Endothelial cell of umbilical vein (primary cell): Measurements from ENCODE around the gene MYLK. TPM values are rescaled to one million over a fixed set of nuclear protein-coding genes. Genes with fewer than 3 reads are reported as not detected.

ENCODE experiments used
- BruUV-seq: library from RNA; stranded (reverse); fragments of 400-500 nt; replicated peaks from 2 replicates; lab custom pipeline; 2021; lab: Mats Ljungman, UMichigan
- CTCF ChIA-PET: fragments of 300-600, 350-600 bp; sonication (Branson Sonifier 250); formaldehyde crosslinking; loops from one replicate; lab custom pipeline; 2021; ENCODE audit warnings: antibody characterized with exemption, inconsistent platforms; lab: Charles Lee
- POLR2A ChIA-PET: fragments of 300-600, 350-600 bp; sonication (Branson Sonifier 250); formaldehyde crosslinking; loops from one replicate; lab custom pipeline; 2021; ENCODE audit warnings: antibody characterized with exemption, inconsistent platforms; lab: Charles Lee
- DNase-seq: peaks from one replicate; pipeline ENCODE4 v3.0.0-alpha.2; 2011; ENCODE audit warnings: low read depth, low spot score
- FAIRE-seq: peaks from 2 replicates; lab custom pipeline; 2011; peaks lifted over from hg19 to GRCh38; lab: Jason Lieb, UNC
- H2AFZ ChIP-seq: 2 replicates; pipeline ENCODE4 v1.6.0; 2012; ENCODE audit warnings: low read depth, low read length, control low read depth, inconsistent platforms
- H3K27ac ChIP-seq: 2 replicates; pipeline ENCODE4 v1.5.1; 2011; ENCODE audit warnings: low read depth, mild to moderate bottlenecking, control low read depth, low read length, moderate library complexity; ENCODE audit not compliant: insufficient read depth
- H3K27me3 ChIP-seq, 2 experiments: 2 replicates each; pipeline versions ENCODE4 v1.6.0 to v1.6.1; 2011; ENCODE audit warnings: low read length in 2 of 2, mixed read lengths in 1 of 2; ENCODE audit not compliant: control insufficient read depth in 2 of 2, insufficient read depth in 2 of 2
- H3K36me3 ChIP-seq, 2 experiments: 2 replicates in 1 of 2; 3 replicates in 1 of 2; pipeline ENCODE4 v1.5.1; 2011; ENCODE audit warnings: low read length in 2 of 2, mild to moderate bottlenecking in 1 of 2, moderate library complexity in 1 of 2; ENCODE audit not compliant: control insufficient read depth in 2 of 2, insufficient read depth in 2 of 2; ENCODE audit errors: extremely low read depth in 1 of 2
- H3K4me1 ChIP-seq: 3 replicates; pipeline ENCODE4 v1.5.1; 2011; ENCODE audit warnings: mild to moderate bottlenecking, low read length; ENCODE audit not compliant: control insufficient read depth, insufficient read depth; ENCODE audit errors: extremely low read depth
- H3K4me2 ChIP-seq: 2 replicates; pipeline ENCODE4 v1.6.1; 2011; ENCODE audit warnings: low read length, control low read depth, mixed read lengths; ENCODE audit not compliant: insufficient read depth
- H3K4me3 ChIP-seq, 3 experiments: fragments of 200-600 bp in 1 of 3; sonication (generic), shearing (Covaris generic) in 1 of 3; replicated peaks in 1 of 3; 2 replicates each; pipeline ENCODE4 v1.5.1; 2011 to 2016; ENCODE audit warnings: control low read depth in 3 of 3, low read length in 3 of 3, mild to moderate bottlenecking in 2 of 3, inconsistent platforms in 1 of 3, low read depth in 1 of 3, moderate library complexity in 1 of 3; ENCODE audit not compliant: insufficient read depth in 1 of 3
- H3K79me2 ChIP-seq: 2 replicates; pipeline ENCODE4 v1.6.0; 2012; ENCODE audit warnings: low read length, inconsistent platforms; ENCODE audit not compliant: control insufficient read depth, insufficient read depth
- H3K9ac ChIP-seq: replicated peaks from 2 replicates; pipeline ENCODE3; 2011; ENCODE audit warnings: low read length, control low read depth; ENCODE audit not compliant: insufficient read depth; ENCODE audit errors: extremely low read depth
- H3K9me1 ChIP-seq: replicated peaks from 3 replicates; pipeline ENCODE4 v1.6.0; 2011; ENCODE audit warnings: mild to moderate bottlenecking, low read length; ENCODE audit not compliant: control insufficient read depth, insufficient read depth; ENCODE audit errors: extremely low read depth
- H3K9me3 ChIP-seq: replicated peaks from 2 replicates; pipeline ENCODE4 v1.5.1; 2012; ENCODE audit warnings: low read length, inconsistent platforms; ENCODE audit not compliant: control insufficient read depth, insufficient read depth
- H4K20me1 ChIP-seq: replicated peaks from 2 replicates; pipeline ENCODE3; 2011; ENCODE audit warnings: mild to moderate bottlenecking, low read length; ENCODE audit not compliant: control insufficient read depth, insufficient read depth; ENCODE audit errors: extremely low read depth
- EZH2 ChIP-seq: IDR thresholded peaks from 2 replicates; pipeline ENCODE4 v1.6.1; 2012; ENCODE audit warnings: borderline replicate concordance, low read depth, mild to moderate bottlenecking, moderate library complexity, low read length, inconsistent platforms; ENCODE audit not compliant: severe bottlenecking
- FOS ChIP-seq: IDR thresholded peaks from 2 replicates; pipeline ENCODE4 v1.6.1; 2011; ENCODE audit warnings: mild to moderate bottlenecking, low read length, moderate library complexity, borderline replicate concordance; ENCODE audit not compliant: insufficient read depth
- GATA2 ChIP-seq: IDR thresholded peaks from 2 replicates; pipeline ENCODE4 v1.7.0; 2011; ENCODE audit warnings: low read depth, mild to moderate bottlenecking, moderate library complexity, mixed read lengths, low read length; ENCODE audit not compliant: insufficient read length, insufficient read depth
- JUN ChIP-seq: IDR thresholded peaks from 2 replicates; pipeline ENCODE4 v1.6.1; 2011; ENCODE audit warnings: borderline replicate concordance, low read depth; ENCODE audit not compliant: insufficient read length, insufficient read depth
- MAX ChIP-seq: IDR thresholded peaks from 2 replicates; pipeline ENCODE4 v1.6.1; 2011; ENCODE audit not compliant: insufficient read depth, insufficient read length
- MYC ChIP-seq: IDR thresholded peaks from one replicate; pipeline ENCODE4 v1.6.1; 2011; ENCODE audit warnings: mild to moderate bottlenecking, low read depth, low read length
- POLR2A ChIP-seq: IDR thresholded peaks from 2 replicates; pipeline ENCODE4 v1.6.1; 2012; ENCODE audit warnings: low read depth, mild to moderate bottlenecking, control low read depth, low read length
- POLR2AphosphoS5 ChIP-seq: IDR thresholded peaks from 2 replicates; pipeline ENCODE4 v1.6.1; 2012; ENCODE audit warnings: low read depth, mild to moderate bottlenecking, control low read depth, low read length, moderate library complexity; ENCODE audit not compliant: insufficient read depth
- dilution Hi-C: fragments of 300-500 bp; cut with MboI; formaldehyde crosslinking; loops from one replicate; pipeline ENCODE4 v1.15.0; 2019; ENCODE audit warnings: low sequenced_read_pairs; ENCODE audit not compliant: extremely low pct_ligation_motif_present
- intact Hi-C: fragments of 100-400 bp; cut with micrococcal nuclease; formaldehyde crosslinking; loops from one replicate; pipeline ENCODE4 v1.10.0; 2022
- polyA plus RNA-seq, 4 experiments: library from polyadenylated mRNA; depleted of rRNA in 3 of 4; stranded (reverse) in 3 of 4; unstranded in 1 of 4; fragments of >200 nt; gene quantifications; 2 replicates each; pipeline versions ENCODE4 v1.2.1 to v1.2.3, GENCODE V29; 2011 to 2012; ENCODE audit warnings: missing spikeins in 1 of 4
- total RNA-seq: library from RNA; stranded (reverse); gene quantifications from 2 replicates; pipeline ENCODE4 v1.2.3, GENCODE V29; 2021
- TF ChIP-seq, protein P1 (sequence below), 2 donors: IDR thresholded peaks; 1 replicate in 1 of 2; 2 replicates in 1 of 2; pipeline ENCODE4 v1.5.1; 2011; ENCODE audit warnings: low read length in 2 of 2, mild to moderate bottlenecking in 2 of 2, moderate library complexity in 2 of 2, control low read depth in 1 of 2, inconsistent platforms in 1 of 2, low read depth in 1 of 2; ENCODE audit not compliant: insufficient read depth in 1 of 2; ENCODE audit errors: extremely low read depth in 1 of 2

The MYLK gene
- total and polyA plus RNA-seq, 2 donors (not counting 3 experiments of a cell fraction or from before 2014, with no cell fraction given), result 10.0 to 22.2 TPM

DNA sequence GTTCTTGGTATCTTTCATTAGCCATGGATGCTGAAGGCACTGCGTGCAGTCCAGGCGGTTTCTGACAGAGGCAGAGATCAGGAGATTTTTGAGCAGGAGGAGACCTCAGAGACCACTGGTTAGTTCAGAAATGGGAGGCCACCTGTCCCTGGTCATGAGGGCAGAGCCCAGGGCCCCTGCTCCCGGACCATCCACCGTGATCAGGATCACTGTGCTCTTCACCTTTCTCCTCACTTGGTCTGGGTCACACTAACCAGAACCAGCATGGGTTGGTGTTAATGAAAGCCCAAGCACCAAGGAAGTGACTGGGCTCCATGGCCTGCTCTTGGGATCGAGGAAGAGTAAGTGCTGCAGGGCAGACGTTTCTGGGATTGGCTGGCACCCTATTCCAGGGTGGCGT, 257.3 kb downstream of the MYLK start:
- no peaks in the 10 kb centered on the region for H3K4me1 ChIP-seq
- dilution Hi-C loops (no loop called here), intact Hi-C loops (no loop called here)
- ChIA-PET CTCF (interaction anchor here (2.1 kb wide), 1 partner anchor 15 kb away, joined by 6 read pairs; no protein-coding TSS in a partner anchor), POLR2A (no interaction called here)
- no peaks in the 10 kb centered on the region for H3K9me1 ChIP-seq
- TF ChIP-seq MAX, result no peak
- no peak for TF ChIP-seq MYC
- no peak for TF ChIP-seq POLR2A
- TF ChIP-seq GATA2, result no peak
- TF ChIP-seq, protein P1, sequence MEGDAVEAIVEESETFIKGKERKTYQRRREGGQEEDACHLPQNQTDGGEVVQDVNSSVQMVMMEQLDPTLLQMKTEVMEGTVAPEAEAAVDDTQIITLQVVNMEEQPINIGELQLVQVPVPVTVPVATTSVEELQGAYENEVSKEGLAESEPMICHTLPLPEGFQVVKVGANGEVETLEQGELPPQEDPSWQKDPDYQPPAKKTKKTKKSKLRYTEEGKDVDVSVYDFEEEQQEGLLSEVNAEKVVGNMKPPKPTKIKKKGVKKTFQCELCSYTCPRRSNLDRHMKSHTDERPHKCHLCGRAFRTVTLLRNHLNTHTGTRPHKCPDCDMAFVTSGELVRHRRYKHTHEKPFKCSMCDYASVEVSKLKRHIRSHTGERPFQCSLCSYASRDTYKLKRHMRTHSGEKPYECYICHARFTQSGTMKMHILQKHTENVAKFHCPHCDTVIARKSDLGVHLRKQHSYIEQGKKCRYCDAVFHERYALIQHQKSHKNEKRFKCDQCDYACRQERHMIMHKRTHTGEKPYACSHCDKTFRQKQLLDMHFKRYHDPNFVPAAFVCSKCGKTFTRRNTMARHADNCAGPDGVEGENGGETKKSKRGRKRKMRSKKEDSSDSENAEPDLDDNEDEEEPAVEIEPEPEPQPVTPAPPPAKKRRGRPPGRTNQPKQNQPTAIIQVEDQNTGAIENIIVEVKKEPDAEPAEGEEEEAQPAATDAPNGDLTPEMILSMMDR (IDR thresholded peaks at IDR 0.05; ENCODE audit: extremely low read depth in 1 of 2, insufficient read depth in 1 of 2, low read depth in 1 of 2, low read length in 2 of 2), result no peak
- no peak for TF ChIP-seq JUN
- TF ChIP-seq POLR2AphosphoS5, result no peak
- no peak for TF ChIP-seq EZH2
- TF ChIP-seq FOS, result no peak
- no peaks in the 10 kb centered on the region for H3K27me3 ChIP-seq
- no peak overlapping the region for H3K4me2 ChIP-seq
- H4K20me1 ChIP-seq, result no peaks in the 10 kb centered on the region
- H3K27ac ChIP-seq, result no peak overlapping the region
- H3K9ac ChIP-seq, result no peak overlapping the region
- FAIRE-seq, result no peak
- no peak overlapping the region for H3K4me3 ChIP-seq
- H2AFZ ChIP-seq, result no peak overlapping the region
- no peak for DNase-seq
- no TSS peak for BruUV-seq
- no peaks in the 10 kb centered on the region for H3K79me2 ChIP-seq
- H3K36me3 ChIP-seq, result no peaks in the 10 kb centered on the region
- no peaks in the 10 kb centered on the region for H3K9me3 ChIP-seq
